AG09319 (cell line): ENCODE measurements around the gene ZER1.
"Not testable (repeated sequence)": the region's sequence is repeated elsewhere in the genome, so short reads cannot be mapped to it uniquely, and the experiment has no call there.

Source experiments
- DNase-seq: peaks from one replicate; pipeline ENCODE4 v3.0.0-alpha.2; 2010; ENCODE audit warnings: low read depth; ENCODE audit errors: extremely low read depth
- CTCF ChIP-seq: IDR thresholded peaks from 2 replicates; pipeline ENCODE4 v1.5.1; 2011; ENCODE audit warnings: low read depth, mild to moderate bottlenecking, inconsistent platforms, low read length, moderate library complexity

ZER1 gene

GRCh38 chr9:128705051-128705965 is 66.4 kb downstream of the ZER1 start:
- no peak for DNase-seq
- TF ChIP-seq CTCF: no peak

DNA sequence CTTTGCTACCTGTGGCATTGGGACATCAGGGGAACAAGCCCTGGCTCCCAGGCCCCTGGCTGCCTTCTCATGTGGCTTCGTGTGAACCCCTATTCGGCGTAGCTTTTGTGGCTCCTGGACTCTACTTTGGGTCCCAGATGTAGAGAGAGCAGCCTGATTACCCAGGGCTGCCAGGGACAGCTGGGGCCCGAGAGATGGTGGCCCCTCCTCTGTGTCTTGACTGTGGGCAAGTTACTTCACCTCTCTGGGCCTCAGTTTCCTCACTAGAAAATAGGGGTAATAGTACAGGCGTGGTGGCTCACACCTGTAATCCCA is 67.4 kb downstream of the ZER1 start:
- TF ChIP-seq CTCF: no peak
- no peak for DNase-seq

DNA sequence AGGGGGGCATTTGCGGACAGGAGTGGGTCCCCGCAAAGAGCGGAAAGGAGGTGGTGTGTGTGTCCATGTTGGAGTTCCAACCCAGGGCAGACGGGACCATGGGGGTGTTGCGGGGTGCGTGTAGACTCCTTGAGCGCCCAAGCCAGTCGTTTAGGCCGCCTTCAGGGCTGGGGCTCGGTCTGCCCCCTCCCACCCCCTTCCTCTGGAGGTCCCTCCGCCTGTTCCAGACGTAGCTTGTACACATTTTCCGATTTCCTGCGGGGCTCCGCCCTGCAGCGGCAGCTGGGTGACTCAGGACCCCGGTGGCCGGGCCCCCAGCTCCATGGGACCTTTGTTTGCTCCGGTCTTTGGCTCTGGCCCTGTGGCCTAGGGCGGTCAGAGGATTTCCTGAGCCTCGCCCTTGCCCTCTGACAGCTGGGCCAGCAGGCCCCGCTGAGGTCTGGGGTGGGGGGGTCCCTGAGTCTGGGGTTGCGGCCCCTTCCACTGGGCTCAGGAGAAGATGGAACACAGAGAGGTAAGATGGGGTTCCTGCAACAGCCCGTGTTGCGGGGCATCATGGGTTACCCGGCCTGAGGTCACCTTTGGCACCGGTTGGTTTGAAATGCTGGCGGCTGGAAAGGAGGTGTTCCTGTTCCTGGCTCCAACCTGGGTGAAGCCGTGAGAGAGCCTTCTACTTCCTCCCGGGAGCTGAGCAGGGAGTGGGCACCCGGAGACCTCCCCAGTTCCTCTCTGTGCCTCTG is 67.9 kb downstream of the ZER1 start:
- no peak for TF ChIP-seq CTCF
- no peak for DNase-seq

- no peak for DNase-seq
- TF ChIP-seq CTCF: no peak
Observed at GRCh38 chr9:128702949-128703615, 68.6 kb downstream of the ZER1 start.

DNA sequence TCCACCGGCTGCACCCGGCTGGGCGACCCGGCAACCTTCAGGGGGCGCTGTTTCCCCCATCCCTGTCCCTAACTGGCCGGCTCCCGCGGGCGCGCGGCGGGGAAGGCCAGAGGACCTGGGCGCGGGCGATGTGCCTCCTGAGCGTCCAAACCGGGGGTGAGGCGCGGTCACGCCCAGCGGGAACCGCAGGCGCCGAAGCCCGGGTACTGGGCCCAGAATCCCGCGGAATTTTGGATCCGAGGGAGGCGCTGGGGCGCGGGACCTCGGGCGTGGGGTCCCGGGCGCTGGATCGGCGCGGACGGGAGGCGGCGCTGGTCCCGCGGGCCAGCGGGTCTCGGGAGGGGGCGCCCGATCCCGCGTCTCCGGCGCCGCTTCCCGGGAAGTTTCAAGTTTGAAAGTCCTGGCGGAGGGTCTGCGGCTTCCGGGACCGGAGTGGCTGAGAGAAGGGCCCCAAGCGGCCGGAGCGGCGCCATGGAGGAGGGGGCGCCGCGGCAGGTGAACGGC is 69.2 kb downstream of the ZER1 start, which contains the start of gene PKN3:
TSS of gene PKN3 (plus strand) at position 59 of the 504 bp plus-strand sequence. CDS start at position 472, 413 bp downstream.
- DNase-seq: no peak
- peak; percentile 75 for TF ChIP-seq CTCF

GRCh38 chr9:128701227-128701854 is 70.4 kb downstream of the ZER1 start:
- TF ChIP-seq CTCF: no peak
- no peak for DNase-seq

DNA sequence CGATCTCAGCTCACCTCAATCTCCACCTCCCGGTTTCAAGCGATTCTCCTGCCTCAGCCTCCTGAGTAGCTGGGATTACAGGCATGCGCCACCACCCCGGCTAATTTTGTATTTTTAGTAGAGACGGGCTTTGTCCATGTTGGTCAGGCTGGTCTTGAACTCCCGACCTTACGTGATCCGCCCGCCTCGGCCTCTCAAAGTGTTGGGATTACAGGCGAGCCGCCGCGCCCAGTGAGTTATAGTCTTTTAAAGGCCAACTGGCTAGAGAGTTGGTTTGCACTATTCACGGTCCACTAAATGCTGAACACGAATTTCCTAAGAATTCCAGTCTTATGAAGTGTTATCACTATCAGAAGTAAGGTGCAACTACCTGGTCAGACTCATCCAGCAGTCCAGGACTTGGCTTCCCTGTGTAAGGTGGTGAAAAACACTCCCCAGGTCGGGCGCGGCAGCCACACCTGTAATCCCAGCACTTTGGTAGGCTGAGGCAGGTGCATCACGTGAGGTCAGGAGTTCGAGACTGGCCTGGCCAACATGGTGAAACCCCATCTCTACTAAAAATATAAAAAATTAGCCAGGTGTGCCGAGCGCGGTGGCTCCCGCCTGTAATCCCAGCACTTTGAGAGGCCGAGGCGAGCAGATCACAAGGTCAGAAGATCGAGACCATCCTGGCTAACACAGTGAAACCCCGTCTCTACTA is 72.5 kb downstream of the ZER1 start:
- not testable (repeated sequence) for DNase-seq
